Lower leg skin (tissue), 4 donors: ENCODE results near the gene NGEF. TPM values are rescaled to one million over a fixed set of nuclear protein-coding genes. Genes with fewer than 3 reads are reported as not detected.

Experiments
- DNase-seq, 2 donors: peaks; one replicate each; pipeline ENCODE4 v3.0.0-alpha.2; 2019; ENCODE audit warnings: low spot score in 2 of 2
- H3K4me3 ChIP-seq: fragments of 200-600 bp; sonication (generic); 2 replicates; pipeline ENCODE4 v1.5.1; 2017; ENCODE audit warnings: mild to moderate bottlenecking, low read depth; ENCODE audit not compliant: poor library complexity, severe bottlenecking
- POLR2A ChIP-seq, 2 donors: fragments of 450-650 bp; IDR thresholded peaks; one replicate each; pipeline ENCODE4 v1.6.1; 2016 to 2017; ENCODE audit warnings: antibody characterized with exemption in 2 of 2, mild to moderate bottlenecking in 1 of 2, moderate library complexity in 1 of 2
- WGBS, 2 donors: methylation state at CpG; one replicate each; pipeline ENCODE4 v1.1.5; 2018; 5-methylcytosine and 5-hydroxymethylcytosine counted together
- intact Hi-C: fragments of 100-400 bp; cut with DNase I; formaldehyde crosslinking; loops from one replicate; pipeline ENCODE4 v1.15.0; 2023; ENCODE audit warnings: low total_unique reads
- total RNA-seq, 4 donors: library from RNA; depleted of rRNA; stranded (reverse); fragments of >200 nt; gene quantifications; one replicate each; pipeline ENCODE4 v1.1.0, GENCODE V29; 2016
- TF ChIP-seq, protein P1 (sequence below), 3 donors: fragments of 450-650 bp; IDR thresholded peaks; one replicate each; pipeline ENCODE4 v1.5.1; 2016; ENCODE audit warnings: antibody characterized with exemption in 3 of 3, mild to moderate bottlenecking in 3 of 3, moderate library complexity in 2 of 3

Gene NGEF
- total RNA-seq, 4 donors from 2014 or later, result 15.7 to 30.3 (median 17.9) TPM

DNA sequence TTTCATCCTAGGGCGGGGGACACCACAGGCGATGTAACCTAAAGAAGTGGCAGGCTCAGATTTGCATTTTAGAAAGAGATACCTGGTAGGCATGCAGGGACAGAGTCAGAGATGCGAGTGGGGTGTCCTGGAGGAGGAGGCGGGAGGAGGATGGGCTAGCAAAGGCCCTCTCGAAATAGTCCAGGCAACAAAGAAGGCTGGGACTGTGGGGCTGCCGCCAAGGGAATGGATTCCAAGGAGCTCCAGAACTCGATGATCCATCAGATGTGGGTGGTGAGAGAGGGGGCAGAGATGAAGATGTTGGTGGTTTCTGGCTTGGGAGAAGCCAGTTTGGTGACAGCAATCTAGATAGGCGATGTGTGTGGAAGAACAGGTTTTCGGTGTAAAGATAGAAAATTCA is 34.6 kb upstream of the NGEF start:
- intact Hi-C loops, result loop anchor here (10.0 kb wide), 1 partner anchor 193 kb away; no protein-coding TSS in a partner anchor
- TF ChIP-seq POLR2A (IDR thresholded peaks at IDR 0.05), result no peak
- peak in 1 of 2 donors; percentile 53 for DNase-seq
- no peak overlapping the region for H3K4me3 ChIP-seq
- WGBS, 2 donors, result 47 to 55% methylated on average over 9 of the region's 9 CpGs

DNA sequence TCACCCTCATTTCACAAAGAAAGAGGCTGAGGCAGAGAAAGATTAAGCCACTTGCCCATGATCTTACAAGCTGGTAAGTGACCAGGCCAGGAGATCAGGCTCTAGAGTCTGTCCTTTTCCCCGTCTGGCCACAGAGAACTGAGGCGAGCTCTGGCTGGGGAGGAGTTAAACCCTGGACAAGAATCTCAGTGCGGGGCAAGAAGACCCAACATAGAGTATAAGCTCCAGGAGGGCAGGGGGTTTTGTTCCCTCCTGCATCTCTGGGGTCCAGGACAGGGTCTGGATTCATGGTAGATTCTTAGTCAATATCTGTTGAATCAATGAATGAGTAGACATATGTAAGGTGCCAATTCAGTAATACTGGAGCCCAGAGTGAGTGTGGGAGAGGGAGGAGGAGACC is 34.1 kb upstream of the NGEF start:
- TF ChIP-seq, protein P1, sequence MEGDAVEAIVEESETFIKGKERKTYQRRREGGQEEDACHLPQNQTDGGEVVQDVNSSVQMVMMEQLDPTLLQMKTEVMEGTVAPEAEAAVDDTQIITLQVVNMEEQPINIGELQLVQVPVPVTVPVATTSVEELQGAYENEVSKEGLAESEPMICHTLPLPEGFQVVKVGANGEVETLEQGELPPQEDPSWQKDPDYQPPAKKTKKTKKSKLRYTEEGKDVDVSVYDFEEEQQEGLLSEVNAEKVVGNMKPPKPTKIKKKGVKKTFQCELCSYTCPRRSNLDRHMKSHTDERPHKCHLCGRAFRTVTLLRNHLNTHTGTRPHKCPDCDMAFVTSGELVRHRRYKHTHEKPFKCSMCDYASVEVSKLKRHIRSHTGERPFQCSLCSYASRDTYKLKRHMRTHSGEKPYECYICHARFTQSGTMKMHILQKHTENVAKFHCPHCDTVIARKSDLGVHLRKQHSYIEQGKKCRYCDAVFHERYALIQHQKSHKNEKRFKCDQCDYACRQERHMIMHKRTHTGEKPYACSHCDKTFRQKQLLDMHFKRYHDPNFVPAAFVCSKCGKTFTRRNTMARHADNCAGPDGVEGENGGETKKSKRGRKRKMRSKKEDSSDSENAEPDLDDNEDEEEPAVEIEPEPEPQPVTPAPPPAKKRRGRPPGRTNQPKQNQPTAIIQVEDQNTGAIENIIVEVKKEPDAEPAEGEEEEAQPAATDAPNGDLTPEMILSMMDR (IDR thresholded peaks at IDR 0.05), result no peak
- no peak for TF ChIP-seq POLR2A (IDR thresholded peaks at IDR 0.05)
- intact Hi-C loops, result loop anchor here (10.0 kb wide), 1 partner anchor 192 kb away; no protein-coding TSS in a partner anchor
- H3K4me3 ChIP-seq, result no peak overlapping the region
- 87 to 98% methylated on average over 3 of the region's 3 CpGs for WGBS, 2 donors
- peak in 1 of 2 donors; percentile 40 for DNase-seq

- intact Hi-C loops, result loop anchor here (10.0 kb wide), 1 partner anchor 190 kb away; no protein-coding TSS in a partner anchor
- no peak overlapping the region for H3K4me3 ChIP-seq
- no peak for TF ChIP-seq POLR2A (IDR thresholded peaks at IDR 0.05)
- TF ChIP-seq, protein P1 (IDR thresholded peaks at IDR 0.05), result no peak
- WGBS, 2 donors, result 83 to 86% methylated on average over 9 of the region's 9 CpGs
- DNase-seq, result no peak
These were observed 32.0 kb upstream of the NGEF start for GRCh38 chr2:233044974-233045605.

DNA sequence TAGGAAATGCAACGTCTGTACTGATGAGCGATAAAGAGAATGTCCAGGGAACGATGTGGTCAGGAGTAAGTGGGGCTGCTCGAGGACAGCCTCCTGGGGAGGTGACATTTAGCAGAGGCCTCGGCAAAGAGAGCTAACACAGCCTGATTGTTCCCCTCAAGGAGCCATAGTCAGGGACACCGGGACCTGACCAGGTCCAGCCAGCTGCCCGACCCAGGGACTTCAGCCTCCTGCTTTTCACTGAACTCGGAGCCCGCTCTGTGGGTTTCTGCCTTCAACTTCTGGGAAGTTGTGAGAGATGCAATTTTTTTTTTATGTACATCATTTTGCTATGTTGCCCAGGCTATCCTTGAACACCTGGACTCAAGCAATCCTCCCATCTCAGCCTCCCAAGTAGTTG is 29.5 kb upstream of the NGEF start:
- H3K4me3 ChIP-seq, result no peak overlapping the region
- WGBS, 2 donors, result 89 to 93% methylated on average over 9 of the region's 9 CpGs
- TF ChIP-seq, protein P1 (IDR thresholded peaks at IDR 0.05), result no peak
- no peak for TF ChIP-seq POLR2A (IDR thresholded peaks at IDR 0.05)
- DNase-seq, result no peak
- intact Hi-C loops, result loop anchor here (10.0 kb wide), 1 partner anchor 188 kb away; no protein-coding TSS in a partner anchor

- intact Hi-C loops, result loop anchor here (10.0 kb wide), 1 partner anchor 187 kb away; no protein-coding TSS in a partner anchor
- H3K4me3 ChIP-seq, result no peak overlapping the region
- DNase-seq, result peak in 1 of 2 donors; percentile 53
- 82 to 85% methylated on average over 10 of the region's 10 CpGs for WGBS, 2 donors
- no peak for TF ChIP-seq POLR2A (IDR thresholded peaks at IDR 0.05)
- TF ChIP-seq, protein P1 (IDR thresholded peaks at IDR 0.05), result no peak
These were observed 28.8 kb upstream of the NGEF start for GRCh38 chr2:233041722-233042323.

- WGBS, 2 donors, result 81 to 82% methylated on average over 4 of the region's 4 CpGs
These were observed 27.5 kb upstream of the NGEF start for GRCh38 chr2:233040571-233040970.

More at GRCh38 chr2:233040571-233040970, 27.5 kb upstream of the NGEF start:
- DNase-seq, result peak in 1 of 2 donors; percentile 2
- TF ChIP-seq, protein P1 (IDR thresholded peaks at IDR 0.05), result no peak
- no peak for TF ChIP-seq POLR2A (IDR thresholded peaks at IDR 0.05)
- intact Hi-C loops, result loop anchor here (10.0 kb wide), 1 partner anchor 186 kb away; no protein-coding TSS in a partner anchor
- no peak overlapping the region for H3K4me3 ChIP-seq
